Measurements from ENCODE around the gene PAQR9.

DNA sequence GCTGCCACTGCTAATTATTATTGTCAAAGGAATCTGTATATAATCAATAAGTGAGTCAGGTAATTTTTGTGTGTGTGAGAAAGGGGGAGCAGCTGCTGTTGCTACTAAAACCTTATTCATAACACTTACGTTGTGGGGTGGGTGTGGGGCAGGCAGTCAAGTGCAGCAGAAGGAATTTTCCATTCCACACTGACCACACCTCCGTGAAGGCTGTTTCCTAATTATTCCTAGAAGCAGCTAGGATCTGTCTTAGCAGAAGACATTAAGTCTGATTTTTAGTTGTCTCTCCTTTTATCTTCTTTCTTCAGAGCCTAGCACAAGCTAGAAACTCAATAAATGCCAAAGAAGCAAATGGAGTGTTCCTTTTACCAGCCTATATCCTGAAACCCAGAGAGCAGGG is 33.9 kb upstream of the PAQR9 start:
- TF ChIP-seq ZNF274 (IDR thresholded peaks at IDR 0.05; ENCODE audit: borderline replicate concordance, low read depth, low read length) (no peak), GATA2 (CRISPR knock-in tag; IDR thresholded peaks at IDR 0.05) (no peak), SIN3A (IDR thresholded peaks at IDR 0.05; ENCODE audit: borderline replicate concordance in 2 of 2, control insufficient read depth in 1 of 2, low read depth in 2 of 2, low read length in 2 of 2) (no peak), POLR2A (conservative IDR thresholded peaks at IDR 0.05) (no peak), CCAR2 (IDR thresholded peaks at IDR 0.05; ENCODE audit: low read depth, low read length) (no peak)
- TF ChIP-seq, protein P1, sequence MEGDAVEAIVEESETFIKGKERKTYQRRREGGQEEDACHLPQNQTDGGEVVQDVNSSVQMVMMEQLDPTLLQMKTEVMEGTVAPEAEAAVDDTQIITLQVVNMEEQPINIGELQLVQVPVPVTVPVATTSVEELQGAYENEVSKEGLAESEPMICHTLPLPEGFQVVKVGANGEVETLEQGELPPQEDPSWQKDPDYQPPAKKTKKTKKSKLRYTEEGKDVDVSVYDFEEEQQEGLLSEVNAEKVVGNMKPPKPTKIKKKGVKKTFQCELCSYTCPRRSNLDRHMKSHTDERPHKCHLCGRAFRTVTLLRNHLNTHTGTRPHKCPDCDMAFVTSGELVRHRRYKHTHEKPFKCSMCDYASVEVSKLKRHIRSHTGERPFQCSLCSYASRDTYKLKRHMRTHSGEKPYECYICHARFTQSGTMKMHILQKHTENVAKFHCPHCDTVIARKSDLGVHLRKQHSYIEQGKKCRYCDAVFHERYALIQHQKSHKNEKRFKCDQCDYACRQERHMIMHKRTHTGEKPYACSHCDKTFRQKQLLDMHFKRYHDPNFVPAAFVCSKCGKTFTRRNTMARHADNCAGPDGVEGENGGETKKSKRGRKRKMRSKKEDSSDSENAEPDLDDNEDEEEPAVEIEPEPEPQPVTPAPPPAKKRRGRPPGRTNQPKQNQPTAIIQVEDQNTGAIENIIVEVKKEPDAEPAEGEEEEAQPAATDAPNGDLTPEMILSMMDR (IDR thresholded peaks at IDR 0.05 in 2 of 3, conservative IDR thresholded peaks at IDR 0.05 in 1 of 3; ENCODE audit: insufficient read depth in 2 of 3, low read depth in 1 of 3, low read length in 3 of 3) = no peak
- TF ChIP-seq, protein P2, sequence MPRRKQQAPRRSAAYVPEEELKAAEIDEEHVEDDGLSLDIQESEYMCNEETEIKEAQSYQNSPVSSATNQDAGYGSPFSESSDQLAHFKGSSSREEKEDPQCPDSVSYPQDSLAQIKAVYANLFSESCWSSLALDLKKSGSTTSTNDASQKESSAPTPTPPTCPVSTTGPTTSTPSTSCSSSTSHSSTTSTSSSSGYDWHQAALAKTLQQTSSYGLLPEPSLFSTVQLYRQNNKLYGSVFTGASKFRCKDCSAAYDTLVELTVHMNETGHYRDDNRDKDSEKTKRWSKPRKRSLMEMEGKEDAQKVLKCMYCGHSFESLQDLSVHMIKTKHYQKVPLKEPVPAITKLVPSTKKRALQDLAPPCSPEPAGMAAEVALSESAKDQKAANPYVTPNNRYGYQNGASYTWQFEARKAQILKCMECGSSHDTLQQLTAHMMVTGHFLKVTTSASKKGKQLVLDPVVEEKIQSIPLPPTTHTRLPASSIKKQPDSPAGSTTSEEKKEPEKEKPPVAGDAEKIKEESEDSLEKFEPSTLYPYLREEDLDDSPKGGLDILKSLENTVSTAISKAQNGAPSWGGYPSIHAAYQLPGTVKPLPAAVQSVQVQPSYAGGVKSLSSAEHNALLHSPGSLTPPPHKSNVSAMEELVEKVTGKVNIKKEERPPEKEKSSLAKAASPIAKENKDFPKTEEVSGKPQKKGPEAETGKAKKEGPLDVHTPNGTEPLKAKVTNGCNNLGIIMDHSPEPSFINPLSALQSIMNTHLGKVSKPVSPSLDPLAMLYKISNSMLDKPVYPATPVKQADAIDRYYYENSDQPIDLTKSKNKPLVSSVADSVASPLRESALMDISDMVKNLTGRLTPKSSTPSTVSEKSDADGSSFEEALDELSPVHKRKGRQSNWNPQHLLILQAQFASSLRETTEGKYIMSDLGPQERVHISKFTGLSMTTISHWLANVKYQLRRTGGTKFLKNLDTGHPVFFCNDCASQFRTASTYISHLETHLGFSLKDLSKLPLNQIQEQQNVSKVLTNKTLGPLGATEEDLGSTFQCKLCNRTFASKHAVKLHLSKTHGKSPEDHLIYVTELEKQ (CRISPR knock-in tag; IDR thresholded peaks at IDR 0.05) = no peak

Measured in K562 (cell line).